Measurements from ENCODE around the gene NRARP. TPM values are rescaled to one million over a fixed set of nuclear protein-coding genes. Genes with fewer than 3 reads are reported as not detected.

The NRARP gene
- total and polyA plus RNA-seq, 2 of the 8 experiments (the other 6 are each of a cell fraction or from before 2014, with no cell fraction given), result 32.5 to 37.2 TPM

- no peak overlapping the region for H3K18ac ChIP-seq (ENCODE audit: extremely low read depth, low read length)
- 95% methylated on average over 6 of the region's 6 CpGs; no CpG with 5 or more reads in 1 of the 2 experiments for WGBS, 2 experiments (ENCODE audit: extremely low coverage in 1 of 2, insufficient coverage in 1 of 2, insufficient read length in 1 of 2, insufficient replicate concordance in 2 of 2, low coverage in 1 of 2, low lambda C conversion rate in 2 of 2, missing lambda C conversion rate in 1 of 2)
- no peak overlapping the region for H3K4ac ChIP-seq (replicated peaks; ENCODE audit: insufficient read length, low read depth, low read length)
- H3K27me3 ChIP-seq (replicated peaks in 1 of 4; ENCODE audit: control insufficient read depth in 3 of 4, extremely low read depth in 1 of 4, insufficient read depth in 3 of 4, low read length in 3 of 4), result no peaks in the 10 kb centered on the region
- no peak overlapping the region for H2AK5ac ChIP-seq (ENCODE audit: low read depth, low read length)
- CTCF ChIA-PET (ENCODE audit: partially characterized antibody), result interaction anchor here (0.8 to 2.6 kb wide), 5 partner anchors 14 to 177 kb away, joined by 3 to 11 read pairs (median 3); no protein-coding TSS in a partner anchor
- no peak overlapping the region for H3K27ac ChIP-seq (ENCODE audit: low read depth, low read length)
- no peaks in the 10 kb centered on the region for H3K79me1 ChIP-seq (ENCODE audit: low read depth, low read length)
- H2AFZ ChIP-seq (ENCODE audit: low read length), result no peak overlapping the region
- H3K4me3 ChIP-seq (ENCODE audit: extremely low read depth in 1 of 4, insufficient read depth in 2 of 4, low read depth in 3 of 4, low read length in 4 of 4), result no peak overlapping the region
- H3K23me2 ChIP-seq (ENCODE audit: low read depth, low read length), result no peaks in the 10 kb centered on the region
- peaks cover 6 to 37% (median 27%) of the 10 kb centered on the region in 4 experiments for H3K36me3 ChIP-seq (ENCODE audit: control insufficient read depth in 2 of 4, insufficient read depth in 4 of 4, low read length in 3 of 4)
- H4K5ac ChIP-seq (ENCODE audit: insufficient read length, low read depth, low read length), result no peak overlapping the region
- no peaks in the 10 kb centered on the region for H3K4me1 ChIP-seq (replicated peaks in 1 of 4; ENCODE audit: control insufficient read depth in 3 of 4, insufficient read depth in 4 of 4, low read length in 3 of 4)
- H3K9ac ChIP-seq (replicated peaks in 1 of 4; ENCODE audit: extremely low read depth in 1 of 4, low read depth in 3 of 4, low read length in 3 of 4), result no peak overlapping the region
- no peak overlapping the region for H2BK15ac ChIP-seq (ENCODE audit: low read length)
- H2BK20ac ChIP-seq (ENCODE audit: low read length), result no peak overlapping the region
- no peak overlapping the region for H3K23ac ChIP-seq (ENCODE audit: insufficient read length)
- no peak overlapping the region for H3K14ac ChIP-seq (ENCODE audit: insufficient read length)
- H2BK120ac ChIP-seq (replicated peaks; ENCODE audit: low read depth, low read length), result no peak overlapping the region
- POLR2A ChIA-PET (ENCODE audit: partially characterized antibody), result interaction anchor here (1.7 to 69.9 kb wide), 3 partner anchors 11 to 33 kb away, joined by 4 to 1462 read pairs (median 1462); partner anchors contain the start of genes CYSRT1, NDOR1, NELFB and RNF208
- no peaks in the 10 kb centered on the region for H3K9me3 ChIP-seq (ENCODE audit: insufficient read depth in 2 of 2, low read depth in 1 of 2, low read length in 1 of 2)
- DNase-seq (ENCODE audit: low read depth in 1 of 2, low spot score in 2 of 2) (no peak), FAIRE-seq (no peak)
- H2BK12ac ChIP-seq (ENCODE audit: low read depth, low read length), result no peak overlapping the region
- no peak overlapping the region for H4K91ac ChIP-seq (replicated peaks; ENCODE audit: insufficient read length, low read length)
- no peak overlapping the region for H3K4me2 ChIP-seq (ENCODE audit: insufficient read depth in 1 of 2, low read depth in 2 of 2, low read length in 2 of 2)
- H4K8ac ChIP-seq (ENCODE audit: extremely low read depth, insufficient read depth, low read length), result no peak overlapping the region
- peaks cover 4 to 9% of the 10 kb centered on the region in 2 experiments for H4K20me1 ChIP-seq (replicated peaks in 1 of 2; ENCODE audit: control insufficient read depth in 1 of 2, insufficient read depth in 2 of 2, low read length in 2 of 2)
- H2BK5ac ChIP-seq (ENCODE audit: low read depth, low read length), result no peak overlapping the region
- H3K56ac ChIP-seq (replicated peaks; ENCODE audit: insufficient read length, low read depth, low read length), result no peak overlapping the region
- H3K79me2 ChIP-seq (ENCODE audit: control insufficient read depth in 1 of 2, insufficient read depth in 2 of 2, low read length in 2 of 2), result no peaks in the 10 kb centered on the region
- TF ChIP-seq TAF1 (IDR thresholded peaks at IDR 0.05; ENCODE audit: low read depth, low read length) (no peak), ASH2L (IDR thresholded peaks at IDR 0.05; ENCODE audit: low read length) (no peak), SP2 (IDR thresholded peaks at IDR 0.05; ENCODE audit: low read length) (no peak), BRCA1 (IDR thresholded peaks at IDR 0.05; ENCODE audit: low read depth, low read length) (no peak), CTBP2 (IDR thresholded peaks at IDR 0.05; ENCODE audit: borderline replicate concordance, insufficient read depth, insufficient read length, low read length) (no peak), ATF2 (IDR thresholded peaks at IDR 0.05; ENCODE audit: low read length) (no peak), CHD2 (IDR thresholded peaks at IDR 0.05; ENCODE audit: low read length) (no peak), SP4 (IDR thresholded peaks at IDR 0.05; ENCODE audit: low read length) (no peak), PHF8 (conservative IDR thresholded peaks at IDR 0.05; ENCODE audit: low read depth, low read length) (no peak), NRF1 (IDR thresholded peaks at IDR 0.05; ENCODE audit: low read depth, low read length) (no peak), CBX5 (IDR thresholded peaks at IDR 0.05; ENCODE audit: low read depth, low read length) (no peak), SP1 (IDR thresholded peaks at IDR 0.05; ENCODE audit: low read depth, low read length) (no peak), FOSL1 (IDR thresholded peaks at IDR 0.05; ENCODE audit: insufficient read depth, low read depth, low read length) (no peak), ZNF274 (IDR thresholded peaks at IDR 0.05; ENCODE audit: borderline replicate concordance, extremely low read depth, low read length) (no peak)
These were observed 34.1 kb downstream of the NRARP start for GRCh38 chr9:137267933-137268355.
